HFF-Myc (cell line): ENCODE data around the gene SLC35E1.

Experiments
- DNase-seq: peaks from one replicate; pipeline ENCODE4 v3.0.0-alpha.2; 2011; ENCODE audit warnings: low read depth; ENCODE audit errors: extremely low read depth
- H3K4me3 ChIP-seq: replicated peaks from 2 replicates; pipeline ENCODE4 v1.5.1; 2011; ENCODE audit warnings: low read depth, mild to moderate bottlenecking, control low read depth, low read length
- CTCF ChIP-seq: IDR thresholded peaks from 2 replicates; pipeline ENCODE4 v1.5.1; 2012; ENCODE audit warnings: mild to moderate bottlenecking, low read depth, low read length, control low read depth; ENCODE audit errors: missing control alignments

SLC35E1 gene

GRCh38 chr19:16607819-16608218 lies 35.6 kb upstream of the SLC35E1 start:
- no peak overlapping the region for H3K4me3 ChIP-seq
- no peak for TF ChIP-seq CTCF
- no peak for DNase-seq

- no peak for DNase-seq
- TF ChIP-seq CTCF: no peak
- no peak overlapping the region for H3K4me3 ChIP-seq
These were observed 33.4 kb upstream of the SLC35E1 start for GRCh38 chr19:16605553-16605994.

GRCh38 chr19:16605115-16605514 lies 32.9 kb upstream of the SLC35E1 start:
- no peak for DNase-seq
- no peak for TF ChIP-seq CTCF
- H3K4me3 ChIP-seq: no peak overlapping the region

- DNase-seq: no peak
- H3K4me3 ChIP-seq: no peak overlapping the region
- no peak for TF ChIP-seq CTCF
These were observed 32.4 kb upstream of the SLC35E1 start for GRCh38 chr19:16604615-16605014.

- no peak overlapping the region for H3K4me3 ChIP-seq
- DNase-seq: no peak
- no peak for TF ChIP-seq CTCF
These were observed 30.9 kb upstream of the SLC35E1 start for GRCh38 chr19:16603090-16603489.

- DNase-seq: no peak
- TF ChIP-seq CTCF: no peak
- no peak overlapping the region for H3K4me3 ChIP-seq
These were observed 29.3 kb upstream of the SLC35E1 start for GRCh38 chr19:16601378-16602052.

GRCh38 chr19:16600824-16601223 lies 28.6 kb upstream of the SLC35E1 start:
- DNase-seq: no peak
- TF ChIP-seq CTCF: no peak
- no peak overlapping the region for H3K4me3 ChIP-seq
